HG02798 (cell line): ENCODE results near the gene FAM43B.
"Not testable (repeated sequence)": the region's sequence is repeated elsewhere in the genome, so short reads cannot be mapped to it uniquely, and the experiment has no call there.

Experiments used
- ATAC-seq: cut with Tn5 transposase; IDR thresholded peaks from one replicate; pipeline ENCODE4 v1.9.1; 2021; ENCODE audit warnings: mild to moderate bottlenecking; ENCODE audit not compliant: unreplicated experiment, poor library complexity

Gene FAM43B, protein sequence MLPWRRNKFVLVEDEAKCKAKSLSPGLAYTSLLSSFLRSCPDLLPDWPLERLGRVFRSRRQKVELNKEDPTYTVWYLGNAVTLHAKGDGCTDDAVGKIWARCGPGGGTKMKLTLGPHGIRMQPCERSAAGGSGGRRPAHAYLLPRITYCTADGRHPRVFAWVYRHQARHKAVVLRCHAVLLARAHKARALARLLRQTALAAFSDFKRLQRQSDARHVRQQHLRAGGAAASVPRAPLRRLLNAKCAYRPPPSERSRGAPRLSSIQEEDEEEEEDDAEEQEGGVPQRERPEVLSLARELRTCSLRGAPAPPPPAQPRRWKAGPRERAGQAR

DNA sequence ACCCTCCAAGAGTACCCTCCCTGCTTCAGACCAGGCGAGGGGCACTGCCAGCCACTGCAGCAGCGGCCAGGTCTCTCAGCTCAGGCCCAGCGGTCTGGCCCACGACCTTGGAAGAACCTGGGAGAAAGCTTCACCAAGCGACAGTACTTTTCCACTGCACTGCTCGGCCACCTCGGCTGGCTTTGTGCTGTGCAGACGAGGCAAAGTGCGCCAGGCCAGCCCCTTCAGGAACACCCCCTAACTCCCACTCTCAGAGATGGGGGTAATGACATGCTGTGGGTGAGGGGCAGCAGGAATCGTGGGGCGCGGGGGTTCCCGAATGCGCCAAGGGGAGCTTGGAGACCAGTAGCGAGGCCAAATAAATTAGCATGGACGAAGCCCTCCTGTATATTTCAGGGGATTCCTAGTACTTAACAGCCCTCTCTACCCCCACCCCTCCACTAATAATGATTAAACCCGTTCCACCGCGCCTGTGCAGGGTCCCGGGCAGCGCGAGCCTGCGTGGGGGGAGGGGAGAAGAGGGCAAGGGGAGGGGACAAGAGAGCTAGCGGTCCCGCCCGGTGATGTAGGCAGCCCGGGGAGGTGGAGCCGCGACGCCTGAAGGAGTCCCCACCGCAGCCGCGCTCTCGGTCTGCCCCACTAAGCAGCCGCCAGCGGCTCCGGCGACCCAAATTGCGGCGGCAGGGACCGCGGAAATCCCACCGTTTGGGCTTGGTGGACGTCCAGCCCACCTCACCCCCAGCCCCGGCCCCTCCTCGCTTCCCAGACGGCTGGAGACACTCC, at the start of gene FAM43B:
FAM43B (plus strand) TSS at position 629 of the 783 bp plus-strand sequence. CDS start 401 bp downstream, outside the sequence.
- ATAC-seq: no peak

GRCh38 chr1:20505488-20505887, 46.9 kb upstream of the FAM43B start:
- no peak for ATAC-seq

GRCh38 chr1:20507248-20507563, 45.2 kb upstream of the FAM43B start:
- ATAC-seq: peak; percentile 15

DNA sequence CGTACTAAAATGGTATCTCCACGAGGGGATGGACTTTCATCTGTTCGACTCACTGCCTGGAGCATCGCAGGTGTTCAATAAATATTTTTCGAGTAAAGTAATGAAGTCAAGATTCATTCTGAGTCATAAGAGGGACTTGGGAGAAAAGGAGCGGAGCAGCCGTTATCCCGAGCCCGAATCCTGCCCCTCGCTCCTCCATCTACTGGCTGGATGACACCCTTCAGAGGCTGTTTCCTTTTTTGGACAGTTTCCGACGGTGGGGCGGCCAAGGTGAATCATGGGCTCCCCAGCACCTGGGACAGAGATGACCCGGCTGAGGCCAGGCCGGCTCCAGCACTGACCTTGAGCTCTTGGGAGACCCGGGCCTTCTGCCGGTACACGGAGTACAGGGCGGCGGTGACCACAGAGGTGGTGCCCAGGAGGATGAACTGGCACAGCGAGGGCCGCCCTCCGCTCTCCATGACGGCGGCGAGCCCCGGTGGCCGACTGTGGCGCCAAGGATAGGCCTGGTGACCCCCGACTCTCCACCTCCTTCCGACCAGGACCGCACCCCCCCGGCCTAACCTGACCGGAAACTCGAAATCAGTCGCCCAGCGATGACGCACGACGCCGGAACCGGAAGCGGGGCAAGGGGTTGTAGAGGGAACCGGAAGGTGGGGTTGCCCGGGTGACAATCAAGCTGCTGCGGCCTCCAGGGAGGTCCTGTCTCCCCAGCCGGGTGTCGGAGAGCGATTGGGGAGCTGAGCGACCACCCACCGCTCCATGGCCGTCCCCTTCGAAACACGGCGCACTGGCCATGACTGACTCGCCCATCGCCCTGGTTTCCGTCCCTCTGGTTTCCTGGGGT, 44.6 kb upstream of the FAM43B start, which contains the start of gene MUL1:
MUL1 (minus strand) TSS at position 588 of the 847 bp plus-strand sequence; CDS start at position 461, 127 bp downstream.
- peak; percentile 92 for ATAC-seq

DNA sequence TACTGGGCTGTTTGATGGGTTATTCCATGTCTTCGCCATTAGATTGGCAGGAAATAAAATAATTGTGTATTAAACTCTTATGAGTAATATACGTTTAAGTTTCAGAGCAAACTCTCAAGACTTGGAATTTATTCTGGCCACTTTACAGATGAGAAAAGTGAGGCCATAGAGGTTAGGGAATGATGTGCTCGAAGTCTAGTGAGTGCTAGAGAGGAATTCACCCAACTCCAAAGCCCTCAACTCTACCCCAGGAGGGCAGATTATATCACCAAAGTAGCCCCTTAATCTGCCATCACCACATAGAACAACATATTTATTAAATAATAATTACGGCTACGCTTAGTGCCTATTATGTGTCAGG, 44.0 kb upstream of the FAM43B start:
- ATAC-seq: no peak

DNA sequence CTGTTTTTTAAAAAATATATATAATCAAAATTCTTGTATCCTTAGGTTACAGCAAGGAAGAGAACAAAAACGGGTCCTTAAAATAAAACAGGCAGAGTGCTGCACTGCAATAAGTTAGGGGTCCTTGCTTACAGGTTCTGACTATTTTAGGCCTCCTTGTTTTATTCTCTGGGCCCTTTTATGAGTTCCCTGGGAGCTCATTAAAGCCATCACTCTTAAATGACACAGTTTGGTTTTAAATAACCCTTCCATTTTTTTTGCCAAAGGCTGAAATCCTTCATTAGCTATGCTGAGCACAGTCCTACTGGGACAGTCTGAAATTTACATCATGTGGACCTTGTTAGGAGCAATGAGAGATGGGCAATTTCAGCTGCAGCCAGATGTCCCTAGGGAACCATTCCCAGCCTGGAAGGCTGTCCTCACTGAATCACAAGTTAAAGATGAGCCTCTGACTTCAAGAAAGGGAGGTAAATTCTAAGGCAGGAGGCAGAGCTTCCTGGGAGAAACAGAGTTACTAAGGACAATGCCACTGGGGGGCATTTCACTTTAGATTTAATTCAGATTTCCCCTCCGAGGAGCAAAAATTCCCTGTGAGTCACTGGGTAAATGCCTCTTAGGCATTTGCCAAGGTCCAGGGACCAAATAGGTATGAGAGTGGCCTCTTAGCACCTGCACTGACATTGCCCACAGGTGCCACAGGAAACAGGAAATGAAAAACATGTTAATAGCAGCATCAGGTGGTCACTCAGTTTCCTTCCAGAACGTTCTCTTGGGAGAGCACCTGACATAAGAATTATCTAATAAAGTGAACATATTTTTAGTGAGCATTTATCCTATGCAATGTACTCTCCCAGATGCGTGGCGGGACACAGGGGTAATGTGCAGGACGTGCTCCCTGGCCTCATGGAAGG, 40.6 kb upstream of the FAM43B start:
- no peak for ATAC-seq

DNA sequence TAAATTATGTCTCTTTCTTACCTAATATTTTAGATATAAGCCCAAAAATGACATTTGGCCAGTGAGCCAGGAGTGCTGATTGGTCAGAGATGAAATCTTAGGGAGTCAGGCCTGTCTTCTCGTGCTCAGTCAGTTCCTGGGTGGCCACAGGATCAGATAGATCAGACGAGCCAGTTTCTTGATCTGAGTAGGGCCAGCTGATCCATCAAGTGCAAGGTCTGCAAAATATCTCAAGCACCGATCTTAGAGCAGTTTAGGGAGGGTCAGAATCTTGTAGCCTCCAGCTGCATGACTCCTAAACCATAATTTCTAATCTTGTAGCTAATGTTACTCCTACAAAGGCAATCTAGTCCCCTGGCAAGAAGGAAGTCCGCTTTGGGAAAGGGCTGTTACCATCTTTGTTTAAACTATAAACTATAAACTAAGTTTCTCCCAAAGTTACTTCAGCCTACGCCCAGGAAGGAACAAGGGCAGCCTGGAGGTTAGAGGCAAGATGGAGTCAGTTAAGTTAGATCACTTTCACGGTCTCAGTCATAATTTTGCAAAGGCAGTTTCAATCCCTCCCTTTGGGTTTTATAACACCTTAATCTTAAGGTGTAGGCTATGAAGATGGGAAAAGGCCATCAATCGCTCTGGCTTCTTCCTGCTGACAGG, 32.6 kb upstream of the FAM43B start:
- ATAC-seq: not testable (repeated sequence)

GRCh38 chr1:20521960-20522861, 30.2 kb upstream of the FAM43B start:
- no peak for ATAC-seq

GRCh38 chr1:20526267-20526666, 26.1 kb upstream of the FAM43B start:
- no peak for ATAC-seq

GRCh38 chr1:20528221-20528620, 24.2 kb upstream of the FAM43B start:
- ATAC-seq: no peak

DNA sequence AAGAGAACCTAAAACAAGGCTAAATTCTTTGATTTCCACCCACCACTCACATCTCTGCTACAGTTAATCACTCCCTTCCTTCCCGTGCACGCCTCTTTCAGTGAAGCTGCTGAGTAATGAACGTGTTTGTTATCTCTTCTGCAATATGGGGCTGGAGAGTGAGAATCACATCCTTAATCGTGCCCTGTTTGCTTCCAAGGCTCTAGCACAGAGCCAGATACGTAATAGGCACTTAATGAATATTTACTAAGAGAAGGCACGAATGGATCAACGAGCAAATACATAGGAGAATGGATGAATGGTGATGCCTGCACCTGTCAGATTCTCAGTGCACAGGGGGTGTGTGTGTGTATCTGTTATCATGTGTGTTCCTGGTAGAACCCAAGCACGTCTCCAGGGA, 22.1 kb upstream of the FAM43B start:
- ATAC-seq: no peak

DNA sequence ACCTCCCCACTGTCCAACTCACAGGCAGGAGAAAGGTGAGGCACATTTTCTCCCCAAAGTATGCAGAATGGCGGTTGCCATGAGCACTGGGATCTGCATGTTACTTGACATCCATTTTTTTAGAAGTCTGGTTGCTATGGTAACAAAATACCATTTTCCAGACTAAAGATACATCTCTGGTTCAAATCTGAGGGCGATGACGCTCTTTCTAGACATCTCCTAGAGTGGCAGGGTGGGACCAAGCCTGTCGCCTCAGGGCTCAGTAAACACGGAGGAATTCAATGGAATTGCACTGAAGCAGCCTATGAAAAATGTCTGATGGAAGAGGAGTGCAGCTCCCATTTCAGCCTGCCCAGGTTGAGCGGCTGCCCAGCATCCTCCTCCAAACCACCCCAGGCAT, 21.5 kb upstream of the FAM43B start:
- ATAC-seq: no peak

DNA sequence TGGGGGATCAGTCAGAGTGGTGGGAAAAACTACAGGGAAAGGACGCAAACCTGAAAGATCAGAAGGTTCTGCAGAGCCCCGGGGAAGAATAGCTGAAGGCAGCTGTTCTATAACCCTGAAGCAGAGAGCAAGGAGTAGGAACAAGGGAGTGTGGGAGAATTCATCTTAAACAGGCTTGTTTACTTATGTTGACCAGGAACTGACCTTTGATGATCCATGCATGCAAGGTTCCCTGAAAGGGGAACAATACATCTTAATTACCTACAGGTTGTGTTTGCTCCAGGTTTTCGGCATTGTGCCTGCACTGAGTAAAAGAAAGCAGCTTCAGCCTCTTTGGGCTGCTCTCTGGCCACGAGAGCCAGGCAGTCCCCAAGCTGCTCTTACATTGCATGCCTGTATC, 18.7 kb upstream of the FAM43B start:
- no peak for ATAC-seq

GRCh38 chr1:20534659-20535417, 17.5 kb upstream of the FAM43B start:
- no peak for ATAC-seq

DNA sequence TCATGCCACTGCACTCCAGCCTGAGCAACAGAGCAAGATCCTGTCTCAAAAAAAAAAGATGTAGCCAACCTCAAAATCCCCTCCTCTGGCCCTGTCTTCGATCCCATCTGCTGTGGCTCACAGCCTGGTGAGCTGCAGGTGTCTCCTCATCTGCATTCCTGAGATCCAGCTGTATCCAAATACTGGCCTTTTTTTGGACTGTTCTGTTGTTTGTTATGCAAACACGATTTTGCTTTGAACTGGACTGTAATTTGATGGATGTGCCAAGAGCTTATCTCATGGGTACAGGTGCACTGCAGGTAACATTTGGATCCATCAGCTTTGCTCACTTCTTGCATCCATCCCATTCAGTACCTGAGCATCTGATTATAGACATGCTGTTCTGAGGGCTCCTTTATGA, 14.1 kb upstream of the FAM43B start:
- ATAC-seq: no peak

GRCh38 chr1:20538760-20539551, 13.4 kb upstream of the FAM43B start:
- no peak for ATAC-seq

DNA sequence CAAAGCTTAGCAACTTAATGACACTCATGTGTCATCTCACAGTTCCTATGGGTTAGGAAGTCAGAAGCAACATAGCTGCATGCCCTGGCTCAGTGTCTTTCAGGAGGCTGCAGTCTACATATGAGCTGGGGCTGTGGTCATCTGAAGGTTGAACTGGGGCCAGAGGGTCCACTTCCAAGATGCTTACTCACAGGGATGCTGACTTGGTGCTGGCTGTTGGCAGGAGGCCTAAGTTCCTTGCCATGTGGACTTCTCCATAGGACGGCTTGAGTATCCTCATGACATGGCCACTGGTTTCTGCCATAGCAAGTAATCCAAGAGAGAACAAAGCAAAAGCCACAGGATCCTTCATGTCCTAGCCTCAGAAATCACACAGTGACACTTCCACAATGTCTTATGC, 12.1 kb upstream of the FAM43B start:
- ATAC-seq: no peak
